Kidney (tissue), 14 donors: ENCODE results near the gene PCNX2. TPM values are rescaled to one million over a fixed set of nuclear protein-coding genes. Genes with fewer than 3 reads are reported as not detected.
"Not testable (repeated sequence)": the region's sequence is repeated elsewhere in the genome, so short reads cannot be mapped to it uniquely, and the experiment has no call there.

ENCODE experiments used
- DNase-seq, 5 donors: peaks; one replicate each; pipeline ENCODE4 v3.0.0-alpha.2; 2013 to 2020
- FAIRE-seq: peaks from 2 replicates; lab custom pipeline; 2012; peaks lifted over from hg19 to GRCh38; lab: Jason Lieb, UNC
- H3K27ac ChIP-seq, 2 donors: one replicate each; pipeline ENCODE4 v1.7.0; 2013; ENCODE audit warnings: low read depth in 2 of 2, low read length in 2 of 2, inconsistent platforms in 1 of 2
- H3K27me3 ChIP-seq: one replicate; pipeline ENCODE4 v1.7.1; 2013; ENCODE audit warnings: low read length, inconsistent platforms; ENCODE audit not compliant: control insufficient read depth, insufficient read depth
- H3K36me3 ChIP-seq, 3 donors: one replicate each; pipeline versions ENCODE4 v1.7.0 to v1.7.1; 2013; ENCODE audit warnings: low read length in 3 of 3, control low read depth in 1 of 3, inconsistent platforms in 1 of 3; ENCODE audit not compliant: insufficient read depth in 3 of 3, control insufficient read depth in 2 of 3
- H3K4me1 ChIP-seq, 3 donors: one replicate each; pipeline versions ENCODE4 v1.7.0 to v1.7.1; 2013; ENCODE audit warnings: low read length in 3 of 3, inconsistent platforms in 1 of 3, low read depth in 1 of 3; ENCODE audit not compliant: control insufficient read depth in 2 of 3, insufficient read depth in 2 of 3
- H3K4me3 ChIP-seq, 3 donors: one replicate each; pipeline versions ENCODE4 v1.7.0 to v1.8.1; 2013; ENCODE audit warnings: low read length in 3 of 3, control low read depth in 1 of 3, inconsistent platforms in 1 of 3
- H3K9ac ChIP-seq, 3 donors: one replicate each; pipeline versions ENCODE4 v1.7.0 to v1.7.1; 2013; ENCODE audit warnings: low read length in 3 of 3, control low read depth in 1 of 3, inconsistent platforms in 1 of 3
- H3K9me3 ChIP-seq, 3 donors: one replicate each; pipeline versions ENCODE4 v1.7.0 to v1.7.1; 2013; ENCODE audit warnings: low read length in 3 of 3, control low read depth in 1 of 3, inconsistent platforms in 1 of 3; ENCODE audit not compliant: control insufficient read depth in 2 of 3, insufficient read depth in 1 of 3
- CTCF ChIP-seq: IDR thresholded peaks from 3 replicates; pipeline ENCODE4 v1.5.1; 2012; ENCODE audit warnings: mild to moderate bottlenecking, moderate library complexity, borderline replicate concordance; ENCODE audit not compliant: insufficient read depth; ENCODE audit errors: extremely low read depth
- intact Hi-C: fragments of 100-400 bp; cut with DNase I; formaldehyde crosslinking; loops from one replicate; pipeline ENCODE4 v1.11.1; 2022
- polyA plus RNA-seq: library from polyadenylated mRNA; stranded (reverse); fragments of 350-450 nt; fragmentation: Illumina TruSeq; extraction: RNeasy Lipid Tissue Mini Kit (QIAGEN cat#74804); gene quantifications from one replicate; pipeline ENCODE4 v1.2.3, GENCODE V29; 2014; ENCODE audit warnings: low read depth, low replicate concordance; ENCODE audit not compliant: insufficient read depth
- total RNA-seq: library from RNA; stranded (reverse); fragmentation: NEBNext Ultra II Directional; extraction: Animal tissue kit (Norgen Biotek cat#: 25700); gene quantifications from one replicate; pipeline ENCODE4 v1.2.1, GENCODE V29; 2021
- donor health status: control.
- donor health status: control.
- donor health status: control.
- donor health status: control.
- donor health status: control.
- donor health status: DM: yes; HTN: yes; CAD: no.
- donor health status: Normal renal cell carcinoma (clear cell type).

Gene PCNX2
- total and polyA plus RNA-seq, 2 donors from 2014 or later: 5.2 to 29.2 TPM

GRCh38 chr1:233006108-233006507 lies 289.4 kb downstream of the PCNX2 start:
- DNase-seq (no peak), FAIRE-seq (no peak)
- Histone ChIP-seq H3K27me3 (no peaks in the 10 kb centered on the region), H3K4me3 (no peak overlapping the region), H3K4me1 (no peaks in the 10 kb centered on the region), H3K36me3 (peaks cover 0 to 3% (median 0%) of the 10 kb centered on the region in 3 donors), H3K9ac (no peak overlapping the region), H3K9me3 (no peaks in the 10 kb centered on the region), H3K27ac (no peak overlapping the region)
- intact Hi-C loops: no loop called here
- TF ChIP-seq CTCF: no peak

GRCh38 chr1:233005703-233006102 lies 289.8 kb downstream of the PCNX2 start:
- no peaks in the 10 kb centered on the region for H3K9me3 ChIP-seq
- H3K9ac ChIP-seq: no peak overlapping the region
- H3K4me3 ChIP-seq: no peak overlapping the region
- H3K4me1 ChIP-seq: no peaks in the 10 kb centered on the region
- H3K27ac ChIP-seq: no peak overlapping the region
- intact Hi-C loops: no loop called here
- FAIRE-seq: no peak
- H3K36me3 ChIP-seq: peaks cover 0 to 3% (median 0%) of the 10 kb centered on the region in 3 donors
- H3K27me3 ChIP-seq: no peaks in the 10 kb centered on the region
- DNase-seq: peak in 2 of 5 donors; percentile 36 to 38
- no peak for TF ChIP-seq CTCF

- no peak for TF ChIP-seq CTCF
- Histone ChIP-seq H3K9me3 (no peaks in the 10 kb centered on the region), H3K4me1 (no peaks in the 10 kb centered on the region), H3K9ac (no peak overlapping the region), H3K4me3 (no peak overlapping the region), H3K27me3 (no peaks in the 10 kb centered on the region), H3K27ac (no peak overlapping the region), H3K36me3 (peaks cover 0 to 3% (median 0%) of the 10 kb centered on the region in 3 donors)
- DNase-seq (no peak), FAIRE-seq (no peak)
- intact Hi-C loops: no loop called here
These were observed 290.4 kb downstream of the PCNX2 start for GRCh38 chr1:233005156-233005555.

GRCh38 chr1:233004451-233004850 lies 291.1 kb downstream of the PCNX2 start:
- no peak for FAIRE-seq
- Histone ChIP-seq H3K4me1 (no peaks in the 10 kb centered on the region), H3K36me3 (peaks cover 0 to 6% (median 0%) of the 10 kb centered on the region in 3 donors), H3K4me3 (no peak overlapping the region), H3K27ac (no peak overlapping the region), H3K9me3 (no peaks in the 10 kb centered on the region), H3K9ac (no peak overlapping the region), H3K27me3 (no peaks in the 10 kb centered on the region)
- no peak for DNase-seq
- TF ChIP-seq CTCF: no peak
- intact Hi-C loops: no loop called here

GRCh38 chr1:233003638-233004037 lies 291.9 kb downstream of the PCNX2 start:
- H3K9me3 ChIP-seq, H3K27me3 ChIP-seq, intact Hi-C loops, H3K9ac ChIP-seq, H3K36me3 ChIP-seq, H3K4me1 ChIP-seq, H3K27ac ChIP-seq, FAIRE-seq, DNase-seq, H3K4me3 ChIP-seq: not testable (repeated sequence)
